GM19035 (cell line): ENCODE results near the gene ZSCAN2.
"Not testable (repeated sequence)": the region's sequence is repeated elsewhere in the genome, so short reads cannot be mapped to it uniquely, and the experiment has no call there.

Experiments used
- ATAC-seq: cut with Tn5 transposase; IDR thresholded peaks from one replicate; pipeline ENCODE4 v1.9.1; 2021; ENCODE audit not compliant: unreplicated experiment

ZSCAN2 gene

DNA sequence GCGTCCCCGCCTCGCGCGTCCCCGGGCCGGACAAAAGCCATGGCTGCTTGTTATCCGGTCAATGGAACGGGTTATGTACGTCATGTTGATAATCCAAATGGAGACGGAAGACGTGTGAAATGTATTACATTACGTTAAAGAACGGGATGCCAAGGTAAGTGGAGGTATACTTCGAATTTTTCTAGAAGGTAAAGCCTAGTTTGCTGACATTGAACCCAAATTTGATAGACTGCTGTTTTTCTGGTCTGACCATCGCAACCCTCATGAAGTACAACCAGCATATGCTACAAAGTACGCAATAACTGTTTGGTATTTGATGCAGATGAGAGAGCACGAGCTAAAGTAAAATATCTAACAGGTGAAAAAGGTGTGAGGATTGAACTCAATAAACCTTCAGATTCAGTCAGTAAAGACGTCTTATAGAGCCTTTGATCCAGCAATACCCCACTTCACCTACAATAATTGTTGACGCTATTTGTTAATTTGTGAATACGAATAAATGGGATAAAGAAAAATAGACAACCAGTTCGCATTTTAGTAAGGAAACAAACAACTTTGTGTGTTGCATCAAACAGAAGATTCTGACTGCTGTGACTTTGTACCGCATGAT lies 33.5 kb downstream of the ZSCAN2 start:
- ATAC-seq: no peak

- ATAC-seq: no peak
Measured at GRCh38 chr15:84638103-84638502, 37.3 kb downstream of the ZSCAN2 start.

- ATAC-seq: not testable (repeated sequence)
Measured at GRCh38 chr15:84641871-84642270, 41.1 kb downstream of the ZSCAN2 start.

GRCh38 chr15:84642640-84643039 lies 41.8 kb downstream of the ZSCAN2 start:
- not testable (repeated sequence) for ATAC-seq

- ATAC-seq: no peak
Measured at GRCh38 chr15:84643838-84644237, 43.0 kb downstream of the ZSCAN2 start.

DNA sequence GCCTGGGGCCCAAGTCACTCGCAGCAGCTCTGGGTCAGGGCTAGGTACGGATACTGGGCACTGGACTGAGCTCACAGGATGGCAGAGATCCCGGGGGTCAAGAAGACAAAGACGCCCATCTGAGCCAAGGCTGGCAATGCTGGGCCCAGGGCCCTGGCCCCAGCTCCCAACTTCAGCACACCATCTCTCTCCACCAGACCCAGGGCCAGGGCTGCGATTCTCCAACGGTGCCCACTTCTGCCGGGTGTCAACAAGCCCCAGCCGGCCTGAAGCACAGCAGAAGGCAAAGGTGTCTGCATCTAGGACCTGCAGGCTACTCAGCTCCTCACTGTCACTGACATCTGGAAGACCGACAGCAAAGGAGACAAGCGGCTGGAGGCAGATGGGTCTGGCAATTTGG lies 44.7 kb downstream of the ZSCAN2 start:
- ATAC-seq: no peak

DNA sequence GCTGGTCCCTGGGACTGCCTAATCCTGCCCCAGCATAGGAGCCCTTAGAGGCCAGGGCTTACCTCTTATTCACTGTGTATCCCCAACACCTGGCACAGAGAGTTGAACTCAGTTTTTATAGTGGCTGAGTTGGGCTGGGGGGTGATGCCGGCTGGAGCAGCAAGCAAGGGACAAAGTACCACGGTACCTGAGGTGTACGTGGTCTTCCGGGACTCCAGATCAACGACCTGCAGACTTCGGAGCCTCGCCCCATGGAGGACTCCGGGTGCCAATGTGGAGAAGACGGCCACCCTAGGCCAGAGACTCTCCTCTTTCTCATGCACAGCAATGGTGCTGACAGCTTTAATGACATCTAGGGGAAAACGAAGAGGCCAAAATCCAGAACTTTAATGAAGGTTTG lies 45.2 kb downstream of the ZSCAN2 start:
- no peak for ATAC-seq

DNA sequence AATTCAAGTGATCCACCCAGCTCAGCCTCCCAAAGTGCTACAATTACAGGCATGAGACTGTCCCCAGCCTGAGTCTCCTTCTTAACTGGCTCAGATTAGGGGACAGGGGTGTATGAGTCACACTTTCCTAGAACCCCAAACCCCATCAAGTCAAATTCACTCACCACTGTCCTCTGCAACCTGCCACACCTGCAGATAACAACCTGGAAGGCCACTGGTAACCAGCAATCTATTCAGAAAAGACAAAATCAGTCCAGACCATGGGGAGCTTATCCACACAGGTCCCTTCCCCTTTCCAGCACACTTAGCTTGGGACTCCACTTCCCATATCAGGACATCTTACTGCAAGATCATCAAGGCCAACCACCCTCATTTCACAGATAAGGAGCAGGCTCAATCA lies 46.9 kb downstream of the ZSCAN2 start:
- no peak for ATAC-seq

DNA sequence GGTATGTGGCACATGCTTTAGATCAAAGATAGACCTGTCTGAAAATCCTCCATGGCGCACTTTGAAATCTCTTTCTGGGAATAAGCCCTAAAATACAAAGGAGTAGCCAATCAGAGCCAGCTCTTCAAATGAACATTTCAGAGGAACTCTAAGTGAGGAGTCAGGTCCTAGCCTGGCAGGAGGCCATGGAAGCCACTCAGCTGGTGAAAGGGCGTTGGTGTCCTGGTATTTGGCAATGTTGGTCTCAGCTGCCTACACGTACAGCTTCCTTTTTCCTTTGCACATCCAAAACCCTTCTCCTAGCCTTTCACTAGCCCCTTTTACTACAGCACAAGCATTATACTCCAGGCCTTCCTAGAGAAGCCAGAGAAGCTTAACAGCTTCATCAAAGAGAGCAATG lies 47.7 kb downstream of the ZSCAN2 start:
- no peak for ATAC-seq

- ATAC-seq: no peak
Measured at GRCh38 chr15:84649706-84650105, 48.9 kb downstream of the ZSCAN2 start.

DNA sequence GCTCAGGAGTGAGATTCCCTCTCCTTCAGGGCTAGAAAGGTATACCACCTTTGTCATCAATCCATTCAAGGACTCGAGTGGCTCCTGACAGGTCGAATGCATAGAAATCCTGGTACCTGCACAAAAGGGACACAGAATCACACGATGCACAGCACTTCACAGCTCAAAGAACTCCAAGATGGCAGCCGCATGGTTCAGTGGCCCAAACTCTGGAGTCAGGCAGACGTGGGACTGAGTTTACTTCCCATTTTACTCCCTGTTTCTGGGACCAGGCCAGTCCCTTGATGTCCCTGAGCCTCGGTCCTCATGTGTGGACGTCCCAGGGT lies 52.7 kb downstream of the ZSCAN2 start:
- no peak for ATAC-seq

GRCh38 chr15:84653910-84654688 lies 53.3 kb downstream of the ZSCAN2 start, which contains the start of gene WDR73:
WDR73 (minus strand) TSS chr15:84654283; CDS start chr15:84654274, 9 bp downstream.
- peak; percentile 80 for ATAC-seq

DNA sequence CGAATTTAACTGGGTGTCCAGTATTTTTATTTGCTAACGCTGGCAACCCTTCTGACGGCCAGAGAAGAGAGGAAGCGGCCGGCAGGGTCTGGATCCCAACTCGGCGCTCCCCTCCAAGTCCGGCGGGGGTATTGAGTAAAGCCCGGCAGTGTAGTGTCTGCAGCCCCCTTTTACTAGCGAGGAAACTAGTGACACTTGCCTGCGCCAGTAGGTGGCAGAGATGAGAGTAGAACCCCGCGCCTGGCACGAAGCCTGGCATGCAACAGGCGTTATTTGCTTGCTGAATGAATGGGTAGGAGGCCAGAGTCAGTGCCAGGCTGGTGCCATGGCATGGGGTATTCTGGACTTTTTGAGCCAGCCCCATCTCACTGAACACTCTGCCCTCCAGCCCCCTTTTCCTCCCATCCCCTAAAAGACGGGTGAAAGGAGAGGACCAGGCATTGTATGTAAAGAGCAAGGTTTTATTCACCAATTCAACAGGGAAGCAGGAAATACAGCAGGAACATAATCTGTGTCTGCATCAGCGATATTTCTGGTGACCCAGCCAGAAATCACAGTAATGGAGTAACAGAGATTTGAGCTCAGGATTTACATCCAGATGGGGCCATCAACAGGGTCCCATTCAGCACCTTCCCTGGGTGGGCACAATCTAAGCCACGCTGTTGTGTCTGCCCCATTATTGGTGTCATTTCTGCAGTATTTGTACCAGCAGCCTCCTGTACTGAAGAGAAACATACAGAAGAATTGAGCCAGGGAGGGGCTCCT lies 54.1 kb downstream of the ZSCAN2 start:
- no peak for ATAC-seq

DNA sequence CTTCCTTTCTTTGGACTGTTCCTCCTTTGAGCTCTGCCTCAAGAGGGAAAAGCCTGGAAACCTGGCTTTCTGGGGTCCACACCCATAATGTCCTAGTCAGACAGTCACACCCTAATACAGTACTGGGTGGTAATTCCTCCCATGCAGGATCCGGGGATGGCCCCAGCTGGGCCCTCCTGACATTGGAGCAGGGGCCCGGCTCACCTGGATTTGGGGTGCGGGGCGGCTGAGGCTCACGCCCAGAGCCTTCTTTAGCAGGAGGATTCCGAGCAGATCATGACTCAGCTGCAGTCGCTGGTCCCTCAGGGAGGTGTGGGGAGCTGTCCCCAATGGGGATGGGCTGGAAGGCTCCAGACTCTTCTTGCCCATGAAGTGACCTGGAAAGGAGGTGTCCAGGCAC lies 56.2 kb downstream of the ZSCAN2 start:
- ATAC-seq: no peak

DNA sequence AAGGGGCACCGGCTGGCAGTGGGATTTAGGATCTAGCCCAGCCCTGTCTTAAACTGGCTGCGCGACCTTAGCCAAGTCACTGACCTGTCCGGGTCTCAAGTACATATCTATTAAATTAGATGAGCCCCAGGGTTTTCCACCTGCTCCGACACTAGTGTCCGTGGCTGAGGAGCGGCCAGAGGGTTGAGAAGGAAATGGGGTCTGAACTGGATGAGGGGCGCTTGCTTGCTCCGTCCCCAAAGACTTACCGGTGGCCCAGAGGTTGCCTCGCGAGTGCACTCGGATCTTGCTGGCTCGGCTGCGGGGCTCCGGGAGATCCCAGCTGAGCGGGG lies 56.9 kb downstream of the ZSCAN2 start:
- ATAC-seq: no peak

- peak; percentile 52 for ATAC-seq
Measured at GRCh38 chr15:84658080-84658787, 57.4 kb downstream of the ZSCAN2 start, which contains the start of gene NMB. NMB (minus strand) TSS chr15:84658199; CDS start chr15:84658152, 47 bp downstream.

- no peak for ATAC-seq
Measured at GRCh38 chr15:84658788-84659411, 58.1 kb downstream of the ZSCAN2 start.

- ATAC-seq: no peak
Measured at GRCh38 chr15:84659904-84660781, 59.3 kb downstream of the ZSCAN2 start.

GRCh38 chr15:84661001-84661400 lies 60.2 kb downstream of the ZSCAN2 start:
- ATAC-seq: no peak

DNA sequence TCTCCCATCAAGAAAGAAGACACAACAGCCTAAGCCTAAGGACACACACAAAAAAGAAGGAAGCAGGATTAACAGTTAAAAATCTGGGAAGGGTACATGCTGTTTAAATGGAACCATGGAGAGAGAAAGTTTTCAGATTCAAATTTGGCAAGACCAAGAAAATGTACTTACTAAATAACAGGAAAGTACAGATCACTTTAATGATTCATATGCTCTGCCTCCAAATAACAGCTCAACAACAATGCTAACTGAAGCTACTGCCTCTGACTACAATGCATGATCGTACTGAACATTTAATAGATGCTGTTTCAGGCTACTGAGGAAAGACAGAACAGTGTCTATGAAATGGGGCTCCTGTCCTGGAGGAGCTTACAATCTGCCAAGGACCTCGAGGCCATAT lies 65.6 kb downstream of the ZSCAN2 start:
- ATAC-seq: no peak
